RWPE2 (cell line): ENCODE data around the gene ZNF775.

Source experiments
- ATAC-seq: fragments of 200-7000 bp; cut with Tn5 transposase; 3 replicates; pipeline ENCODE4 v1.9.1; 2021; ENCODE audit warnings: low read depth
- DNase-seq: peaks from one replicate; pipeline ENCODE4 v3.0.0-alpha.2; 2020; ENCODE audit warnings: low spot score
- H3K27ac ChIP-seq: fragments of 450-650 bp; 2 replicates; pipeline ENCODE4 v1.5.1; 2017; ENCODE audit warnings: mild to moderate bottlenecking; ENCODE audit not compliant: poor library complexity, severe bottlenecking
- H3K27me3 ChIP-seq: fragments of 250-450 bp; sonication (Bioruptor Pico); 2 replicates; pipeline ENCODE4 v1.5.1; 2021; ENCODE audit warnings: mild to moderate bottlenecking, moderate library complexity; ENCODE audit not compliant: insufficient read depth, poor library complexity, severe bottlenecking
- H3K36me3 ChIP-seq: fragments of 250-450 bp; sonication (Bioruptor Pico); 2 replicates; pipeline ENCODE4 v1.5.1; 2020; ENCODE audit warnings: low read depth, mild to moderate bottlenecking, moderate library complexity
- H3K4me1 ChIP-seq: fragments of 250-450 bp; sonication (Bioruptor Pico); 2 replicates; pipeline ENCODE4 v1.5.1; 2021; ENCODE audit warnings: mild to moderate bottlenecking, moderate library complexity; ENCODE audit not compliant: insufficient read depth, poor library complexity, severe bottlenecking
- H3K4me3 ChIP-seq: fragments of 250-450 bp; sonication (Bioruptor Pico); 2 replicates; pipeline ENCODE4 v1.5.1; 2021; ENCODE audit warnings: mild to moderate bottlenecking, moderate library complexity; ENCODE audit not compliant: severe bottlenecking
- H3K9me3 ChIP-seq: fragments of 250-450 bp; sonication (Bioruptor Pico); 2 replicates; pipeline ENCODE4 v1.5.1; 2021; ENCODE audit warnings: mild to moderate bottlenecking, moderate library complexity; ENCODE audit not compliant: severe bottlenecking
- TF ChIP-seq, protein P1 (sequence below): fragments of 450-650 bp; IDR thresholded peaks from one replicate; pipeline ENCODE4 v1.5.1; 2017; ENCODE audit warnings: mild to moderate bottlenecking, moderate library complexity; ENCODE audit not compliant: poor library complexity, severe bottlenecking

The ZNF775 gene

DNA sequence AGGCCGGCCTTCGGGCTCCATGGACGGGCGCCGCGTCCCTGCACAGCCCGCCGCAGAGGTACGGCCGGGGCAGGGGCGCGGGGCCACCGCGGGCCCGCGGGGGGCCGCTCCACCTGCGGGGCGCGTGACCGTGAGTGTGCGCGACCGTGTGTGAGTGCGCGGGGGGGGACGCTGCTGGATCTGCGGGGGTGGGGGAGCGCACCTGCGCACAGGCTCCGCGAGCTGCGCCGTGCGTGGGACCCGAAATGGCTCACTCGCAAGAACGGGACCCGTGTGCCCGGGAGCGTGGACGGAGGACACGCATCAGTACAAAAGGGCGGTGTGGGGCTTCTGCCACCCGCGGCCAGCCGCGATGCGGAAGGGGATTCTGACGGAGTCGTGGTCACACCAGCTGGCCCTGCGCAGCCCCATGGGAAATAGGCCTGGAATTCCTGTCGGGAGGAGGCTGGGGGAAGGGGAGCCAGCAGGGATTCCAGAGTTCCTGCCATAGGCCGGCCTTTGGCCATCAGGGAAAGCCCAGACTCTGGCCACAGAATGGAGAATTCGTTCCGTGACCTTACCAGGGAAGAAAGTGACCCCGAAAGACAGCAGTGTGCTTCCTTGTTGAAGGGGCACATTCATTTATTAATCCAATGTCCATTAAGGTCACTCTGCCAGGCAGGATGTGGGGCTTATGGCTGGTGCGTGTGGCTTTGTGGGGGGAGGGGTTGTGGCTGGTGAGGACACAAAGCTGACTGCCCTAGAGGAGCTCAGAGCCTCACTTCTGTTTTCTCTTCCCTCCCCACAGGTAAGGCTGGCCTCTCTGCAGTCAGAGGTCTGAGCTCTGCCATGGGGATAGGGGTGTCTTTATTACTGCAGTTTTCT lies 10.0 kb upstream of the ZNF775 start:
- H3K27ac ChIP-seq, result peak overlapping the region; percentile 39
- H3K4me1 ChIP-seq, result peaks cover 4% of the 10 kb centered on the region
- H3K36me3 ChIP-seq, result peaks cover 16% of the 10 kb centered on the region
- H3K9me3 ChIP-seq, result no peaks in the 10 kb centered on the region
- TF ChIP-seq, protein P1, sequence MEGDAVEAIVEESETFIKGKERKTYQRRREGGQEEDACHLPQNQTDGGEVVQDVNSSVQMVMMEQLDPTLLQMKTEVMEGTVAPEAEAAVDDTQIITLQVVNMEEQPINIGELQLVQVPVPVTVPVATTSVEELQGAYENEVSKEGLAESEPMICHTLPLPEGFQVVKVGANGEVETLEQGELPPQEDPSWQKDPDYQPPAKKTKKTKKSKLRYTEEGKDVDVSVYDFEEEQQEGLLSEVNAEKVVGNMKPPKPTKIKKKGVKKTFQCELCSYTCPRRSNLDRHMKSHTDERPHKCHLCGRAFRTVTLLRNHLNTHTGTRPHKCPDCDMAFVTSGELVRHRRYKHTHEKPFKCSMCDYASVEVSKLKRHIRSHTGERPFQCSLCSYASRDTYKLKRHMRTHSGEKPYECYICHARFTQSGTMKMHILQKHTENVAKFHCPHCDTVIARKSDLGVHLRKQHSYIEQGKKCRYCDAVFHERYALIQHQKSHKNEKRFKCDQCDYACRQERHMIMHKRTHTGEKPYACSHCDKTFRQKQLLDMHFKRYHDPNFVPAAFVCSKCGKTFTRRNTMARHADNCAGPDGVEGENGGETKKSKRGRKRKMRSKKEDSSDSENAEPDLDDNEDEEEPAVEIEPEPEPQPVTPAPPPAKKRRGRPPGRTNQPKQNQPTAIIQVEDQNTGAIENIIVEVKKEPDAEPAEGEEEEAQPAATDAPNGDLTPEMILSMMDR, result no peak
- H3K4me3 ChIP-seq, result peak overlapping the region; percentile 76
- H3K27me3 ChIP-seq, result no peaks in the 10 kb centered on the region
- DNase-seq (no peak), ATAC-seq (peak; percentile 55)

DNA sequence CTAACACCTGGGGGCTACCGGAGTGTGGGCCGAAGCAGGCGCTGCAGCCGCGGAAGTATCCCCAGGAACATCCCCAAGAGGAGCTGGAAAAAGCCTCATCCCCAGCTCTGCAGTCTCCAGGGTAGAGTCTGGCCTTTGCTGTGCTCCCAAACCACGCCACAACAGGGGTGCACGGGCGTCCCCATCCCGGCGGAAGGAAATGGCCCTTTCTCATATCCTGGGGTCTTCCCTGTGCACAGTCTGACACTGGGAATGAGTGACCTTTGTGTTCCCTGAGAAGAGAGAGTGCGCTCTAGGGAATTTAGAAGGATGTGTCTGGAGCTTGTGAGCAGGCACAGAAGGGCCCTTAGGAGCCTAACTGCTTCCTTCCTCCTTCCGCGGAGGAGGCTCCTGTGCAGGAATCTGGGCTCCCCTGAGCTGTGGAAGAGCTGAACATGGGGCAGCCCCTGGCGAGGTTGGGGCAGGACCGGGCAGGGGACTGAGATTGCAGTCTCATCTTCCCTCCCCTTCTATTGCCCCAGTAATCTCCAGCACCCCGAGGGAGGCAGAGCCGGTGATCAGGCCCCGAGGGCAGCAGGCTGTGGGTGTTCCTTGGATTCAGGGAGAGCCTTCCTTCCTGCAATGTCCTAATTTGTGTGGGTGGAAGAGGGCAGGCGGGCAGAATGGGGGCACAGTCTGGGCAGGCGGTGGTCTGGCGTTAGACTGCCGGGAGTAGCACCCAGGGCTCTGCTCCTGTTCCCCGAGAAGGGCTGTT lies 9.2 kb upstream of the ZNF775 start:
- DNase-seq (no peak), ATAC-seq (no peak)
- Histone ChIP-seq H3K27me3 (no peaks in the 10 kb centered on the region), H3K27ac (peak overlapping the region; percentile 39), H3K9me3 (no peaks in the 10 kb centered on the region), H3K4me3 (peak overlapping the region; percentile 76), H3K36me3 (peaks cover 16% of the 10 kb centered on the region), H3K4me1 (peaks cover 4% of the 10 kb centered on the region)
- TF ChIP-seq, protein P1, result no peak

DNA sequence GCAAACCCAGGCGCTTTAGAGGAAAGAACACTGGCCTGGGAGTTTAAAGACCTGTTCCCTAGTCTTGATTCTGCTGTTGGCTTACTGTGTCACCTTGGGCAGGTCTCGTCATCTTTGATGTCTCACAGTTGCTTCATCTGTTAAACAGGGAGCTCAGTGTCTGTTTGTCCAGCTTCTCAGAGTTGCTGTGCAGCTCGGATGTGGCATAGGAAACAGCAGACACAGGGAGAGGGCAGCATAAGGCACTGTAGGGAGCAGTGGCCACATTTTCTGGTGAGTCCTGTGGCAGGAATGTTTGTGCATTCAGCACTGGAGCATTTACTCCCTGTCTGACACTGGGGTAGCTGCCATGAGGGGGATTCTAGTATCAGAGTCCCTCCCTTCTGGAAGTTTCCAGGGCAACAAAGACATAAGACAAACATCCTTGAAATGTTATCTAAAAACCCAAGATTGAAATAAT lies 8.5 kb upstream of the ZNF775 start:
- Histone ChIP-seq H3K27me3 (no peaks in the 10 kb centered on the region), H3K4me3 (no peak overlapping the region), H3K36me3 (peaks cover 16% of the 10 kb centered on the region), H3K27ac (no peak overlapping the region), H3K4me1 (peaks cover 4% of the 10 kb centered on the region), H3K9me3 (no peaks in the 10 kb centered on the region)
- no peak for DNase-seq
- ATAC-seq, result no peak
- TF ChIP-seq, protein P1, result no peak

DNA sequence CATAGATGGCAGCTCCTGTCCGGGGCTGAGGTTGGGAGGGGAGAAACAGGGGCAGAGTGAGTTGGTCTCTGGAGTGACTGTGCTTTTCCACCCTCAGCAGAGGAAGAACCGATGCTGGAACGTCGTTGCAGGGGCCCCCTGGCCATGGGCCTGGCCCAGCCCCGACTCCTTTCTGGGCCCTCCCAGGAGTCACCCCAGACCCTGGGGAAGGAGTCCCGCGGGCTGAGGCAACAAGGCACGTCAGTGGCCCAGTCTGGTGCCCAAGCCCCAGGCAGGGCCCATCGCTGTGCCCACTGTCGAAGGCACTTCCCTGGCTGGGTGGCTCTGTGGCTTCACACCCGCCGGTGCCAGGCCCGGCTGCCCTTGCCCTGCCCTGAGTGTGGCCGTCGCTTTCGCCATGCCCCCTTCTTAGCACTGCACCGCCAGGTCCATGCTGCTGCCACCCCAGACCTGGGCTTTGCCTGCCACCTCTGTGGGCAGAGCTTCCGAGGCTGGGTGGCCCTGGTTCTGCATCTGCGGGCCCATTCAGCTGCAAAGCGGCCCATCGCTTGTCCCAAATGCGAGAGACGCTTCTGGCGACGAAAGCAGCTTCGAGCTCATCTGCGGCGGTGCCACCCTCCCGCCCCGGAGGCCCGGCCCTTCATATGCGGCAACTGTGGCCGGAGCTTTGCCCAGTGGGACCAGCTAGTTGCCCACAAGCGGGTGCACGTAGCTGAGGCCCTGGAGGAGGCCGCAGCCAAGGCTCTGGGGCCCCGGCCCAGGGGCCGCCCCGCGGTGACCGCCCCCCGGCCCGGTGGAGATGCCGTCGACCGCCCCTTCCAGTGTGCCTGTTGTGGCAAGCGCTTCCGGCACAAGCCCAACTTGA lies 7.8 kb upstream of the ZNF775 start:
- no peak overlapping the region for H3K27ac ChIP-seq
- H3K4me3 ChIP-seq, result no peak overlapping the region
- no peaks in the 10 kb centered on the region for H3K27me3 ChIP-seq
- TF ChIP-seq, protein P1, result no peak
- peaks cover 4% of the 10 kb centered on the region for H3K4me1 ChIP-seq
- no peak for ATAC-seq
- no peaks in the 10 kb centered on the region for H3K9me3 ChIP-seq
- peaks cover 16% of the 10 kb centered on the region for H3K36me3 ChIP-seq
- DNase-seq, result no peak
